ENCODE data around the gene NEBL. TPM values are rescaled to one million over a fixed set of nuclear protein-coding genes. Genes with fewer than 3 reads are reported as not detected.
"Not testable (repeated sequence)": the region's sequence is repeated elsewhere in the genome, so short reads cannot be mapped to it uniquely, and the experiment has no call there.

Gene NEBL
- total RNA-seq = 25.5 TPM

- DNase-seq (ENCODE audit: low spot score) = no peak
These were observed at the start of gene NEBL for GRCh38 chr10:20897146-20897825. NEBL (minus strand) TSS chr10:20897311; CDS start chr10:20897205, 106 bp downstream.

GRCh38 chr10:20945546-20946332, 48.6 kb upstream of the NEBL start:
- DNase-seq (ENCODE audit: low spot score) = no peak

DNA sequence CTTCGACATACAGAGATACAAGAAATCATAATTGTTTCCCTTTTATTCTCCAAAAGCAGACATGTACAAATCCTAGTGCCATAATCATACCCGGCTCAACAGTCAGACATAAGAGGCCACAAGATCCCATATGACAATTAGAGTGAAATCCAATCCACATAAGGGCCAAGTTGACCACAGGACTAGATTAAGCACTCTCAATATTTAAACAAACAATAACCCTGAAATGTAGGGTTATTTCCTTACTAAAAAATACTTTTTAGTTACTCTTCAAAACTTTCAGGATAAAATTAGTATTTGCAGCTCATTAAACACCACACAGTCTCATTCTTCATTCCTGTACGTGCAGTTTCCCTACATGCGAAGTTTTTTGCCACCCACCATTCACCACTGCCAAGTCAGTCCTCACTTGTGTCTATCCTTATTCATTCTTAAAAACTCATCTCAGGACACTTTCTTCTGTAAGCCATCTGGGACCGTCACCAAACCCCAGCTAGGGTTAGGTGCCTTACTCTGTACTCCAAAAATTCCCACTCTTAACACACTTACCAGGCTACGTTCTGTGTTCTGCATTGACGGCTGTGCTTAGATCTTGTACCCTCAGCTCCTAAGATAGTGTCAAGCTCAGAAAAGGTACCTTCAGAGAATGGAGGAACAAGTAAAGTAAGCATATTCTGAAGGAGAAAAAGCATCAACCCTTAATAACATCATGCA, 47.8 kb upstream of the NEBL start:
- DNase-seq (ENCODE audit: low spot score) = no peak

DNA sequence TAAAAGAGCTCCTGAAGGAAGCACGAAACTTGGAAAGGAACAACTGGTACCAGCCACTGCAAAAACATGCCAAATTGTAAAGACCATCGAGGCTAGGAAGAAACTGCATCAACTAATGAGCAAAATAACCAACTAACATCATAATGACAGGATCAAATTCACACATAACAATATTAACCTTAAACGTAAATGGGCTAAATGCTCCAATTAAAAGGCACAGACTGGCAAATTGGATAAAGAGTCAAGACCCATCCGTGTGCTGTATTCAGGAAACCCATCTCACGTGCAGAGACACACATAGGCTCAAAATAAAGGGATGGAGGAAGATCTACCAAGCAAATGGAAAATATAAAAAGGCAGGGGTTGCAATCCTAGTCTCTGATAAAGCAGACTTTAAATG, 42.3 kb upstream of the NEBL start:
- DNase-seq (ENCODE audit: low spot score) = not testable (repeated sequence)

DNA sequence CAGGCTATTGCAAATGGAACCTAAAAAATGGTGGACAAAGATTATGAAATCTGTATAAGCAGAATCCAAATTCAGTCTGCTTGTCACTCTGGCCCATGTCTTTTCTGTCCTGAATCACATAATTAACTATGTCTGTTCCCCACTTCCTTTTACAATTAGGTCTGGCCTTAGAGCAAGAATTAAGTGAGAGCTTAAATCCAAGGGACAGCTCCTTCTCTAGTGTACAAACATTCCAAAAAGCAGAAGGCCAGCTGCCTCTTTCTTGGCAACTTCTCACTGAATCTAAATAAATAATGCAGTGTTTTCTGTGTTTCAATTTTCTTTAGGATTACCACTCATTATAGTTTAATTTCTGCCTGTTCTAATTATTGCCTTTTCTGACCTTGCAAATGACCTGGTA, 39.3 kb upstream of the NEBL start:
- DNase-seq (ENCODE audit: low spot score) = no peak

DNA sequence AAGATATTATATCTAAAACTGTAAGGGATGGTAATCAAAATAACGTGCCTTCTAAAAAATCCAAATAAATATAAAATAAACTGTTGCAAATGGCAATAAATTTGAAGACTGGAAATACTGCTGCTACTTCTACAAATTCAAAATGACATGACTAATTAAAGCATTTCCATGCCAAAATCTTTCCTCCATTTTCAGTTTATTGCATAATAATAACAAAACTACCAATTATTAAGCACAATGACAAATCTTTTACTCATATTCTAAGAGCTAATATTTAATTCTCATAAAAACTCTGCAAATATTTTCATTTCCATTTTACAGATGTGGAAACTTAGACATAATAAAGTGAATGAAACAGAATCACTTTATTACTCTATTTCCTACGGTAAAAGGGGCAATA, 38.8 kb upstream of the NEBL start:
- DNase-seq (ENCODE audit: low spot score) = no peak

DNA sequence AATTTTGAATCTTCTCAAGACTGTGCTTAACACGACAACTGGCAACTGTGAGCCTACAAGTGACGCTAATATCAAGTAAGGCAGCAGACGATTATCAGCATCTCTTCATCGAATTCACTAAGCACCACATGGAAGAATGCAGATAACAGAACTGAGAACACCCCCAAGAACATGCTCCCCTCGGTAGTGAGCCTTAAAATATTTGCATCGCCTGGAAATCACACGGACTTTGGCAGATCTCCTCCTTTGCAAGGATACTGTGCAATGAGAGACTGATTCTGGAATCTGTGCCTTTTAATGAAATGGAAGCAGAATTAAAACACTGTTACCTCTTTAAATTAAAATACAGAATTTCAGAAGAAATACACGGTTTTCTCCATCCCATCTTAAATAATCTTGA, 38.2 kb upstream of the NEBL start:
- DNase-seq (ENCODE audit: low spot score) = no peak

GRCh38 chr10:20933705-20934104, 36.6 kb upstream of the NEBL start:
- no peak for DNase-seq (ENCODE audit: low spot score)

DNA sequence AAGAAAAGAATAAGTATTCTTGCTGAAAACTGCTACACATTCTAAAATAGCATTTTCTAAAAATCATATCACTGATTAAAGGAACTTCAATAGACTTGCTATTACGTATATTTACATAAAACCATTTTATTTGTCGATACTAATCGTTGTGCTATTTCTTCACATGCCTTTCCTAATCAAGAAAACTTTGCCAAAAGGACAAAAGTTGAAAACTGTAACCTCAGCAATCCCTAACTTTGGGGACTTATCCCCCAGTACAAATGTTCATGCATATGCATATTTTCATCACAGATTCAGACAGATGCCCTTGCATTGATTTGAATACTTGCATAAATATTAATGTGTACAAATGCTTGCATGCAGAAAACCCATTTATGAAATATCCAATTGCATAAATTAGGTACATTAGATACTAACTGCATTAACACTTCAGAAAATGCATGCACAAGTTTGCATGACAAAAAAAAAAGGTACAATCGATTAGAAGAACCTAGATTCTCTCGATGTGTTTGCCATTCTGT, 35.6 kb upstream of the NEBL start:
- DNase-seq (ENCODE audit: low spot score) = no peak

GRCh38 chr10:20931156-20931795, 34.2 kb upstream of the NEBL start:
- DNase-seq (ENCODE audit: low spot score) = no peak

DNA sequence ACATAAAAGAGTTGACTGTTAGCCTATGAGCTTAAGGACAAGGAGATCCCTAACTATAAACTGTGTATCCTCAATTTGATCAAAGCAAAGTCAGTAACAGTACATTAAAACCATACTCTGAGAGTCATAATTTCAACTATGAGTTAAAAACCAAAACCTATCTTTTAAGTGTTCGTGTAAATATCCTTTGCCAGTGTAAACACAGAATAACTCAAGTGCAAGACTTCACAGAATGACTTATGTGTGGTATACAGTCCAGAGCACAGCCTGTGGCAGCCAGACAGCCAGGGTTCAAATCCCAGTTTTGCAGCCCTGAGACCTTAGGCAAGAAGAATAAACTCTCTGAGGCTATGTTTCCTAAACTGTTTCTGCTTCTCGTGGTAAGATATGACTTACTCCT, 30.3 kb upstream of the NEBL start:
- DNase-seq (ENCODE audit: low spot score) = no peak

DNA sequence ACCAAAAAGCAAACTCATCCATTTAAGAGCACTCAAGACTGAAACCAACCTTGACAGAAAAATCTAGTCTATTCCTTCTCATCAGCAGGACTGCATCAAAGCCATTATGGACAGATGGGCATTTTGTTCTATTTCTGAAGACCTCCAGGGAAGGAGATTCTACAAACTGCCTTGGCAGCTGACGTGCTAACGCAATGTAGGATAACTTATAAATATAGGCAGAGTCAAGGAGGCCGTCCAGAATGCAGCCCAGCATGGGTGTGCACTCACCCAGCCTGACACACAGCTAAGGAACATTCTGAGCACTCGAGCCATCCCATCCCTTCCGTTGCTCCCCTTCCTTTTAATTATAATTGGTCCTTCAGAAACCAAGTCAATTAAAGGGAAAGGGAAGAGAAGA, 25.3 kb upstream of the NEBL start:
- DNase-seq (ENCODE audit: low spot score) = no peak

GRCh38 chr10:20922033-20922432, 24.9 kb upstream of the NEBL start:
- DNase-seq (ENCODE audit: low spot score) = no peak

DNA sequence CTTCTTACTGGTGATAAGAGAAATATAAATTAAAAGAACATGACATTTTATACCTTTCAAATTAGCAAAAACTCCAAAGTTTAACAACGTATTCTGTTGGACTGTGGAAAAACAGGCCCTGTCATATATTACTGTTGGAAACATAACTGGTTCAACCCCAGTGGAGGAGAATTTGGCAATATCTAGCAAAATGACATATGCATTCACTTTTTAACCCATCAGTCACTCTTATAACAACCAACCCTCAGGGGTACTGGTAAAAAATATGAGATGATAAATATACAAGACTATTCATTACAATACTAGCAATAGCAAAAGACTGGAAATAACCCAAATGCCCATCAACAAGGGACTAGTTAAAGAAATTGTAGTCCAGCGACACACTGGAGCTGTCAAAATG, 22.9 kb upstream of the NEBL start:
- DNase-seq (ENCODE audit: low spot score) = no peak

DNA sequence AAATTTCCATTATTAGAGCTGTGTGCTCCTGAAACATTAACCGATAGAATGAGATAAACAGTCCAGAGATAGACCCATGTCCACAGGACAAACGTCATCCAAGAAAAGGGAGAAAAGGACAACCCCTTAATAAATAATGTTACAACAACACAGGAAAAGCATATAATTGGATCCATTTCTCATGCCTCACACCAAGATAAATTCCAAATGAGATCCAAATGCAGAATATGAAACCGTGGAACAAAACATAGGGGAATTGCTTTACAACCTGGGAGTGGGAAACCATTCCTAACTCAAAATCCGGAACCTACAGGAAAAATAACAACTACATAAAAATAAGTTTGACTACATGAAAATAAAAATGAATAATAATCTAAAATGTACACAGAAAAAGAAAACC, 22.4 kb upstream of the NEBL start:
- DNase-seq (ENCODE audit: low spot score) = no peak

DNA sequence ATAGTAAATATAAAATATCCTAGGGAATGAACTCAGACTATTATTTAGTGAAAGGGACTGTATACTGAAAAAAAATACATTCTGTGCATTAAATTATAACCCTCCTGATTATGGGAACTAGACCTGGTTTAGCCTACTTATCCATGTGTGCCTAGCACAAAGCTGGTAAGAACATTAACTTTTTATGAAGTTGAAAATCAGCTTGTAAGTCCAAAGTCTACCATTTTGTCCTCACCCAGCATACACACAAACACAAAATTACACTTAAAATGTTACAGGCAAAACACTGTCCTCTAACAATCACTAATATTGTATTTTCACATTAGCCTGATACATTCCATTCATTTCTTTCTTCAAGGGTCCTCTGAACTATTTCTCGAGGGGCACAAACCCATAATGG, 19.9 kb upstream of the NEBL start:
- DNase-seq (ENCODE audit: low spot score) = no peak

- no peak for DNase-seq (ENCODE audit: low spot score)
These were observed 15.9 kb upstream of the NEBL start for GRCh38 chr10:20912969-20913368.

DNA sequence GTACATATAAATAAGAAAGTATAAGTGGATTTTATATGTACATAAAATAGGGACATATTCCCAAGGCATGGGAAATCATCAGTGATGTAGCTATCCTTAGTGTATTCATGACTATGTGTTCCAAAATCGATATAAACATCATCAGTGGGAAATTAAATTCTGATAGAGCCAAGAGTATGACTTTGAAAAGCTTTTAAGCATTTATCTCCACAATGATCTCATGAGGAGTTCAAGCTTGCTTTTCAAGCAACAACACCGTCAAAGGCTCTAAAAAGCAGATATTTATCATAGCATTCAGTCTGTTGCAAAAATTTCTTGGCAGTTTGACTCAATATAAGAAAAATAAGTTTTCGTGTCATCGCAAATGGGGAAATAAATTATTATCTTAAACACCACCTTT, 14.5 kb upstream of the NEBL start:
- DNase-seq (ENCODE audit: low spot score) = no peak

DNA sequence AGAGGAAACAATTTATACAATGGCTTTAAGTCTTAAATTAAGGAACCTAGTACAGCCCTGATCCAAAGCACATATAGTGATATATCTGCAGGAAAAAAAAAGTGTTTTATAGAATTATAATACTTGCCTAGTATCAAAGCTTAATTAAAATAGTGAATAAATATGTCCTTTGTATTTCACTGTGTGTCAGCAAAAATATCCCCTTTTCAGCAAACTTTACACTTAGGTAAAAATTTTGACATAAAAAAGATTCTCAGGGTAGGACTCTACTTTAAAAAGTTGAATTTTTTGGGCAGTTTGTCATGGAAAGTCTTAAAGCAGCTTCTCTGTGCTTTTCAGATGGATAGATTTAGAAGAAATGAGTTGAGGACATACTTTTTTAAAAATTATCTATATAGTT, 12.7 kb upstream of the NEBL start:
- DNase-seq (ENCODE audit: low spot score) = no peak

DNA sequence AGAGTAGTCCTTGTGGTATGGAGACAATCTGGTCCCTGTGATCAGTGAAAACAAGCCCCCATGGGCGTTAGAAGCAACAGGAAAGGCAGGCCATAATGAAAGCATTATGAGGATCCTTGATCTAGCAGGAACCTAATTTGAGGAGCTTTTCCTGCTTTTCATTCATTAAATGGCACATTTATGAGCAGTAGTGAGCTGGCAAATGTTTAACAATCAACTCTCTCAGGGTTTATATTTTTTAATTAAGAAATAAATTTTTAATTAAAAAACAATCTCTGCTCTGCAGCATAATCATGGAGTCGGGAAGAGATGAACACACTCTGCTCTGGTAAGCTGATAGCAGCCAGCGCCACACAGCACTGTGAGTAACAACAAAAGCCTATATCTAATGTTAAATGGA, 11.3 kb upstream of the NEBL start:
- DNase-seq (ENCODE audit: low spot score) = no peak

DNA sequence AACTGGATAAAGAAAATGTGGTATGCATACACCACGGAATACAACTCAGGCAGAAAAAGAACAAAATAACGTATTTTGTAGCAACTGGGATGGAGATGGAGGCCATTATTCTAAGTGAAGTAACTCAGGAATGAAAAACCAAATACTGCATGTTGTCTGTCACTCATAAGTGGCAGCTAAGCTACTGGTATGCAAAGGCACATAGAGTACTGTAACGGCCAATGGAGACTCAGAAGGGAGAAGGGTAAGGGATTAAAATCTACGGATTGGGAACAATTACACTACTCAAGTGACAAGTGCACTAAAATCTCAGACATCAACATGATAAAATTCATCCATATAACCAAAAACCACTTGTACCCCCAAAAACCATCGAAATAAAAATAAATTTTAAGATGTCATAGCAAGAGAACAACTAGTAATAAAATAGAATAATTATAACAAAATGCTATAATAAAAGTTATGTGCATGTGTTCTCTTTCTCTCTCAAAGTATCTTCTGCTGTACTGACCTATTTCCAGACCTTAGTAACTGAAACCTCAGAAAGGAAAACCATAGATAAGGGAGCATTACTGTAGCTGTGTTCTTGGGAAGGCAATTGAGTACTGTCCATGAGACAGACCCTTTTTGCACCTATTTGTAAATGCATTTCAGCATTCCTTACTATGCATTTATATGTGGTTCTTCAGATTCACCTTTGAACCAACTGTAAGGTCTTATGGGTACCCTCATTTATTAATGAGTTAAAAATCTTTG, 6.7 kb upstream of the NEBL start:
- no peak for DNase-seq (ENCODE audit: low spot score)
